GM18517 (cell line): ENCODE results near the gene STK32B.
"Not testable (repeated sequence)": the region's sequence is repeated elsewhere in the genome, so short reads cannot be mapped to it uniquely, and the experiment has no call there.

Experiments
- ATAC-seq: cut with Tn5 transposase; IDR thresholded peaks from one replicate; pipeline ENCODE4 v1.9.1; 2021; ENCODE audit warnings: mild to moderate bottlenecking, moderate library complexity; ENCODE audit not compliant: unreplicated experiment

STK32B gene

DNA sequence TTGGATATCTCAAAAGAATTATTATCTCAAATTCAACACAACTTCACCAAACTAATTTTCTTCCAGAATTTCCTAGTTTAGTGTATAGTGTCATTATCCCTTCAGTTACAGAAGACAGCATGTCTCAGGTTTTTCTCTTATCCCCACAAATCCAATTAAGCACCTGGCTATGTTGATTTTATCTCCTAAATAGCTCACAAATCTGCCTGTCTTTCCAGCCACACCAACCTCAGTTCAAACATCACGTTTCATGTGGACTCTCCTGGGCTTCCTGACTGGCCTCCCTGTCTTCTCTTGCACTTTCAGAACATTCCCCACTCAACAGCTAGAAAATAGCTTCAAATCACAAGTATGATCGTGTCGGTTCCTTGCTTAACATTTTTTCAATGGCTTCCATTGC, 14.8 kb downstream of the STK32B start:
- no peak for ATAC-seq

GRCh38 chr4:5066968-5067367, 15.7 kb downstream of the STK32B start:
- ATAC-seq, result not testable (repeated sequence)

DNA sequence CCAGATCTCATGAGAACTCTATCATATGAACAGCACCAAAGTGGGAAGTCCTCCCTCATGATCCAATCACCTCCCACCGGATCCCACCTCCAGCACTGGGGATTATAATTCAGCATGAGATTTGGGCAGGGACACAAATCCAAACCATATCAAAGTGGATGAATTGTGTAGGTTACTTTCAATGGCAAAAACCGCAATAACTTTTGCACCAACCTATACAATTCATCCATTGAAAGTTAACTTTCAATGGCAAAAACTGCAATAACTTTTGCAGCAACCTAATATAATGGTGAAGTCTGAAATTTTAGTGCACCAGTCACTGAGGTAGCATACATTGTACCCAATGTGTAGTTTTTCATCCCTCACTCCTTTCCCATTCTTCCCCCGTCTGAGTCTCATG, 16.6 kb downstream of the STK32B start:
- ATAC-seq, result no peak

DNA sequence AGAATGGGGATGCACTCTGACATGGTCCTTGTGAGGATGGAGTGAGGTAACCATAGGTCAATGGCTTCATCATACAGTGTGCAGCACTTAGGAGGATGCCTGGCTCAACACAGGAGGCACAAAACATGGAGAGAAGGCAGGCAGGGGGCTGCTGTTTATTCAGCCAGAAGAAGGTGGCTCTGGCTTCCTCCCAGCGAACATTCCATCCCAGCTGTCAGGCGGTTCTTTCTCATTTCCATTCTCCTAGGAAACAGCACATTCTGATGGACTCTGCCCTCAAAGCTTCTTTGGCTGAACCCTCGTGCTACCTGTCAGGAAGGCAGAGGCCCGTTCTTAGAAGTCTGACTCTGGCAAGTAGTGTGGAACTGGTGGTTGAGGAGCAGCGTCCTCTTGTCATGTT, 18.6 kb downstream of the STK32B start:
- no peak for ATAC-seq

- ATAC-seq, result no peak
Measured at GRCh38 chr4:5072948-5073347, 21.7 kb downstream of the STK32B start.

- ATAC-seq, result no peak
Measured at GRCh38 chr4:5078009-5078408, 26.7 kb downstream of the STK32B start.

GRCh38 chr4:5079581-5079980, 28.3 kb downstream of the STK32B start:
- ATAC-seq, result no peak

DNA sequence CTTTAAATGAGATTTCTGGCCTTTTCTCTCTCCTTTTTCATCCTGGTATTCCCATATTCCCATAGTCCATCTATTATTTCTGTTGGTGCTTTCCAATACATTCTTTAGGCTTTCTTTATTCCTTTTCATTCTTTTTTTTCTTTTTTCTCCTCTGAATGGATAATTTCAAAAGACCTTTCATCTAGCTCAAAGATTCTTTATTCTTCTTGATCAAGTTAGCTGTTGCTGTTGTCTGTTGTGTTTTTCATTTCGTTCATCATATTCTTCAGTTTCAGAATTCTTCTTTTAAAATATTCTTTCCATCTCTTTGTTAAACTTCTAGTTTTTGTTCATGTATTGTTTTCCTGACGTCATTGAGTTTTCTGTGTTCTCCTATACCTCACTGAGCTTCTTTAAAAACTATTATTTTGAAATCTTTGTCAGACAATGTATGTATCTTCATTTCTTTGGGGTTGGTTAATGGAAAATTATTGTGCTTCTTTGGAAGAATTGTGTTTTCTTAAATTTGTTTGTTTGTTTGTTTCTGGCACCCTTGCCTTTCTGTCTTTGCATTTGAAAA, 30.2 kb downstream of the STK32B start:
- ATAC-seq, result no peak

GRCh38 chr4:5082376-5082775, 31.1 kb downstream of the STK32B start:
- ATAC-seq, result no peak

DNA sequence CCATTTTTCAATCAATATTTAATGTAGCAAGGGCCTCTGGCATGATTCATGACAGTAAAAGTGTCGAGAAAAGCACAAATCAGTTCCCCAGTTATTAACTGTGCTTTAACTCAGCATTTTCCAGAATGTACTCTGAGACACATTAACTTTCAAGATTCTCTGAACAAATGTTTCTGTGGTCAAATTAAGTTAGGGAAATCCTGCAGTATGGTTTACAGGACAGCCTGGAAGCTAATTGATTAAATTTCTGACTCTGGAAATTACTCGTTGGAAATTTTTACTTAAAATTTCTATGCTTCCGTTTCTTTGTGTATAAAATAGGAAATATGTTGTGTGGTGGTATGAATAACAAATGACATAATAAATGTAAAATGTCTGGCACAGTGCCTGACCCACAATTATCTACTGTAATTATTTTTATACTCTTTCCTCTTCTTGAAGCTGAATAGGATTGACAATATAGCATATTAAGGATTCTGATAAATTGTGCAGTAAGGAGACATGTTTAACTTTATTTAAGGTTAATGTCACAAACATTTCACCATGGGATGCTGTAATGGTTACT, 33.7 kb downstream of the STK32B start:
- ATAC-seq, result no peak

GRCh38 chr4:5086535-5086934, 35.3 kb downstream of the STK32B start:
- no peak for ATAC-seq

DNA sequence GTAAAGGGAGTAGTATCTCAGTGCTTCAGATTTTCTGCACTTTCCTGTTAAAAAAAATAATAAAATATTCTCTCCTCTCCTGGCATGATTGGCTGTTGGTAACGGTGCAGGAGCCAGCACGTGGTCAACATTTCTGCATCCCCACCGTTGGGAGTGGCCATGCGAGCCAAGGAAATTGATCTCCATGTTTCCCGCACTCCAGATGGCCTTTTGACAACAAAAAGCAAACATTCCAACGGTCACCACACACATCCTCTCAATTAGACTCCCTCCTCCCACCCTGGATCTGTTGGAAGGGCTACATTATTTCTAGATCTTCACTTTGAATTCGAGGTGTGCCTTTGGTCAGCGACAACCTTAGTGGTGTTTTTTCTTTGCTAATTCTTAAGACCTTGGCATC, 45.0 kb downstream of the STK32B start:
- no peak for ATAC-seq

DNA sequence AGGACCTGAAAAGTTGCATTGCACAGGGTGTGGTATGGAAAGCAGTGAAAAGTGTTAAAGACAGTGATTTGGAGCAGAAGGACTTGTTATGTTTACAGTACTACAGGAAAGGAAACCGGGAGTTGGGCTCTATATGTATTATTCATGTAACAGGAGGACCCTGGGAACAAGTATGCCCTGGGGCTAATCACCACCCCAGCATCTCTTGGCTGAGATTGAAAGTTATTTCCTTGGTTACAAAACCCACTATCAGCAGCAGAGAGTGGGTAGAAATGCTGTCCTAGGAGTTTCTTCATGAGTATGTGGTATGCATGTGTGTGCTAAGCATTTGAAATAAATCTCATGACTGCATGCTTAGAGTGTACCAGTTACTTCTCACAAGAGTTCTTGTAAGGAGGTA, 46.9 kb downstream of the STK32B start:
- ATAC-seq, result no peak

GRCh38 chr4:5100336-5100735, 49.1 kb downstream of the STK32B start:
- no peak for ATAC-seq

DNA sequence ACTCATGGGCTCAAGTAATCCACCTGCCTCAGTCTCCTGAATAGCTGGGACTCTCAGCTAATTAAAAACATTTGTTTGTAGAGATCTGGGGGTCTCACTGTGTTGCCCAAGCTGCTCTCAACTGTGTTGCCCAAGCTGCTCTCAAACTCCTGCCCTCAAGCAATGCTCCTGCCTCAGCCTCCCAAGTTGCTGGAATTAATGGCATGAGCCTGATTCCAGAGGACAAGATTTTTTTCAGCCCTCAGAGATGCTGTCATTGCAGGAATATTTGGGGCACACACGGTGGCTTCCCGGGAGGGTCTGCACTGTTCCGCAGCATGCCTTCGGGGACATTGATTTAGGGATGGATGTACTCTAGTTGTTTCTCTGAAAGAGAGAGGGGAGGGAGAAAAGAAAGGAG, 49.7 kb downstream of the STK32B start:
- no peak for ATAC-seq

DNA sequence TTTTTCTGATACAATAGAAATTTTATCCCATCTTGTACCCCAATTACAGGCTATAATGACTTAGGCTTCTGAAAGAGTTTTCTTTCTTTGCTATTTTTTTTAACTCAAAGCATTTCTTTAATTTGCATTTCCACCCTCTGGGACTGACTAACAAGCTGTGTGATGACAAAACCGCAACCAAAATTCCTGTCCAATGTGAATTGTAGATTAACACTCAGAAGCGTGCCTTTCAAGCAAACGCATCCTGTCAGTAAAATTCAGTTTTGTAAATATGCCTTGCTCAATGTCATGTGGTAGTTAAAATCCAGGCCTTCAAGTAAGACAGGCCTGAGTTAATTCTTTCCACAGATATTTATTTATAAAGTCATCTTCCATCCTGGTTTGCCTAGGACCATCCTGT, 50.3 kb downstream of the STK32B start:
- ATAC-seq, result no peak

GRCh38 chr4:5110901-5111300, 59.6 kb downstream of the STK32B start:
- no peak for ATAC-seq

DNA sequence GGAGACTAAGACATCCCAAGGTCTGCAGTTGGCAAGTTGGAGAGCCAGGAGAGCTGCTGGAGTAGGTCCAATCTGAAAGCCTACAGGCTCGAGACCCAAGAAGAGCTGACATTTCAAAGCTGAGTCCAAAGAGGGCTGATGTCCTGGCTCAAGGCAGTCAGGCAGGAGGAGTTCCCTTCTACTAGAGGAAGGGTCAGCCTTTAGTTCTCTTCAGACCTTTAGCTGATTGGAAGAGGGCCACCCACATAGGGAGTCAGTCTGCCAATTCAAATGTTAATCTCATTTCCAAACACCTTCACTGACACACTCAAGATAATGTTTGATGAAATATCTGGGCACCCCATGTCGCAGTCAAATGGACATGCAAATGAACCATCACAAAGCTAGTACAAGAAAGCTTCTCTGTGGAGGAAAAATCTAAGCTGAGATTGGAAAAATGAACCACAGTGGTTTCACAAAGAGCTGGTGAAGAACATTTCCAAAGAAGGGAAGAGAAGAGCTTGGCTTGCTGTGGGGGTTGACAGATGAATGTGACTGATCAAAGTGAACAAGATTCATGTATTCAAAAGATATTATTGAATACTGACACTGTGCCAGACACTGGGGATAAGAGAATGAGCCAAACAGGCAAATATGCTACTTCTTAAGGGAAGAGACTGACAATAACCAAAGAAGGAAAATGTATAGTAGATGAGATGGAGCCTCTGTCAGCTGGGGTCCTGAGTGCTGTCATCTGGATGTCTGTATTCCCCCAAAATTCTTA, 61.2 kb downstream of the STK32B start:
- ATAC-seq, result no peak

GRCh38 chr4:5114950-5115349, 63.7 kb downstream of the STK32B start:
- ATAC-seq, result no peak

DNA sequence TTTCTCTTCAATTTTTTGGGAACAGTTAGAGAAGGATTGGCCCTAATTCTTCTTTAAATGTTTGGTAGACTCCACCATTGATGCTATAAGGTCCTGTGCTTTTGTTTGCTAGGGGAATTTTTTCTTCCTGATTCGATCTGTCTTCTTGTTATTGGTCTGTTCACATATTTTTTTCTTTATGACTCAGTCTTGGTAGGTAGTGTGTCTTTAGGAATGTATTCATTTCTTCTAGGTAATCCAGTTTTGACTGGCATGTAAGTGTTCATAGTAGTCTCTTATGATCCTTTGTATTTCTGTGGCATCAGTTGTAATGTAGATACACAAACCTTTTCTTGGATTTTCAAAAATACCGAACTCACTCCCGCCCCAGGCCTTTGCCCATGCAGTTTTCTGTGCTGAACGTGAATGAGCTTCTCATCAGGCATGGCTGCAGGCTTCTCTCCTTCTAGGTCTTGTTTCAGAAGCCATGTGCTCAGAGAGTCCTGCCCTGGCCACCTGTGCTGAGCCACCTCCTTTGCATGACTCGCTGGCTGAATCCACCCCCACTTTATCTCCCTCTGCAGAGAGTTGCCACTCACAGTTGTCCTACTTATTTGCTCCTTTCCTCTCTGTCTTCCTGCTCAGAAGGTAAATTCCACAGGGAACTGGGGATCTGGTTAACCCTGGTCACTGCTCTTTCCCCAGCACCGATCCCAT, 67.0 kb downstream of the STK32B start:
- no peak for ATAC-seq

GRCh38 chr4:5118994-5119835, 67.9 kb downstream of the STK32B start:
- ATAC-seq, result no peak
